ENCODE measurements around the gene FYN.

Gene FYN

GRCh38 chr6:111850295-111850937, 22.8 kb downstream of the FYN start:
- TF ChIP-seq POLR2A (IDR thresholded peaks at IDR 0.05; ENCODE audit: low read depth, low read length): no peak
- DNase-seq (ENCODE audit: insufficient read length, low spot score) (no peak), FAIRE-seq (no peak)

DNA sequence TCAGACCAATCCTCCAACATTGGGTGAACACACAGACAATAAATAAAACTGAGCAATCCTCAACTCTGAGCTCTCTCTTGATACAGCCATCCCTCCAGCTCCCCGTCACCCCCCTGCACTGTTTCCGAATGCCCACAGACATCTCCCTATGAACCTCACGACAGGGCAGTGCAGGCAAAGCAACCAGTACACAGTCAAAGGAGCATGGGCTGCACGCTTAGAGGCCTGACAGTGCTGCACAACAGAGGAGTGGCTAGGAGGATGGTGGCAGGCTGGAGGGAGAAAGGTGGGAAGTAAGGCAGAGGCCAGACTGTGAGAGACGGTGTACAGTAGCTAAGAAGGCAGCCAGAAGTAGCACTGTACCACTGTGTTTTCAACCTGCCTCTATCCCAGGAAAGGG, 24.0 kb downstream of the FYN start:
- FAIRE-seq (no peak), DNase-seq (ENCODE audit: insufficient read length, low spot score) (no peak)
- no peak for TF ChIP-seq POLR2A (IDR thresholded peaks at IDR 0.05; ENCODE audit: low read depth, low read length)

- no peak for TF ChIP-seq POLR2A (IDR thresholded peaks at IDR 0.05; ENCODE audit: low read depth, low read length)
- no peak for FAIRE-seq
- no peak for DNase-seq (ENCODE audit: insufficient read length, low spot score)
Observed at GRCh38 chr6:111848262-111848812, 24.9 kb downstream of the FYN start.

DNA sequence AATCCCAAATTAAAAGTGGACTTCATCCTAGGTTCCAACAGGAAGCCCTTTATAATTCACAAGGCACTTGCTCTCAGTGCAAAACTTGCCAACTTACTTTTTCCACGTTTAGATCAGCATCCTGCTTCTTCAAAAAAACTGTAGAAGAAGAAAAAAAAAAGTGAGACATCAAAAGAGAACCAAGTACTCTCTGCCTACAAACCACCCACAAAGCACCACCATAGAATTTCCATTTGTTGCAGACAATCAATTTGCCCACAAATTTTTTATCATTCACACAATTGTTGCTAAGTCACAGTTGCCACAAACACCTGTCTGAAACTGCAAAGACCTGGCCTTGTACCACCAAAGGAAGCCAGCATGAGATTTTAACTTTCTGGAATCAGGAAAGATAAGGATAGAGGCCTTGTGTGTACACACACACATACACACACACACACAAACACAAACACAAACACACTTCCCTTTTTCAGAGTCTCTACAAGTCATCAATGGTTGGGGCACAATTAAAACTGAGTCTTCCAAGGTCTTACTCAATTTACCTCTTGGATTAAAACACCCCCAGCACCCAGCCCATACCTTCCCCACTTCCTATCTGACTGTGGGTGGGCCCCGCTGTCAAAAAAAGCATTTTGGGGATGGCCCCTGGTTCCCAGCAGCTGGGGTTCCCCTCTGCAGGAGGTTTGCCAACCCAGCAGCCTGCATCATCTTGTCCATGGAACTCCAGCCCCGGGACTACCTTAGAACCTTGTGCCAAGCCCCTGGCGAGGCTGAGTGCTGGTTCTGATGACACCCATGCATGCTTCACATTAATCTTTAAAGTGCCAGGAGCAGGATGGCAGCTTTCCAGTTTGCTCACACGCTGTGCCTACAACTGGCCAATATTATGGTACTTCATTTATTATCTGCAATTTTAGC, 26.5 kb downstream of the FYN start:
- DNase-seq (ENCODE audit: insufficient read length, low spot score) (no peak), FAIRE-seq (no peak)
- TF ChIP-seq POLR2A (IDR thresholded peaks at IDR 0.05; ENCODE audit: low read depth, low read length): no peak

DNA sequence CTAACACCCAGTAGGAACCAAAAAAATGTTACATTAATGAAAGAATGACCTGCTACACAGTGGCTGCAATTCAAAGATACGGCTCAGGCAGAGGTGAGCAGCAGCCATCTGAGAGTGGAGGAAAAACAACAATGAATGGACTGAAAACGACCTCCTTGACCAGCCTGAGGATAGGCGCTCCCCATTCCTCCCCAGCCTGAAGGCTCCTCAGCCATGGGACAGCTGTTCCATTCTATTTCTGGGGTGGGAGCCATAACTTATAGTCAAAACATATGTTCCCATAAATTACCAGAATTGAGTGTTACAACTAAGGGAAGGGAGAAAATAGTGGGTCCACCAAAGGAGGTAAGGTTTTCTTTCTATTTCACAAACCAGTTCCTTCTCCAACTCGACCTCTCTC, 27.2 kb downstream of the FYN start:
- no peak for FAIRE-seq
- no peak for TF ChIP-seq POLR2A (IDR thresholded peaks at IDR 0.05; ENCODE audit: low read depth, low read length)
- DNase-seq (ENCODE audit: insufficient read length, low spot score): no peak

DNA sequence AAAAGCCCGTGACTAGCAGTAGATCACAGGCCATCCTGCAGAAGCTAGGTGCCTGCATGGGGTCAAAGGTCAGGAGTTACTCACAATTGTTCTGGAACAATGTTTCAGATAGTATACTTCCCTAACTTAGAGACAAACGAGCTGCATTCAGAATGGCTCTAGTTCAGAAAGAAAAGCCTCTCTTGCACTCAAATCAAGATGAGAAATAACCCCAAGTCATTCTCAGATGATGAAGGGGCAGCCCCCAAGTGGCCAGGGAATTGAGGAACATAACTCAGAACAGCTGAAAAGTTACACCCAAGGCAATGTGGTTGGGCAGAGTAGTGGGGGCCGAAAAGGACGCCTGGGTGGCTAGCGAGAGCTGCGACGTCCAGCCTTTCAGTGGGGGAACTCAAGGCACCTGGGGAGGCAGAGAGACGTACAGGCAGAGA, 27.8 kb downstream of the FYN start:
- DNase-seq (ENCODE audit: insufficient read length, low spot score) (no peak), FAIRE-seq (no peak)
- TF ChIP-seq POLR2A (IDR thresholded peaks at IDR 0.05; ENCODE audit: low read depth, low read length): no peak

GRCh38 chr6:111844921-111845320, 28.3 kb downstream of the FYN start:
- DNase-seq (ENCODE audit: insufficient read length, low spot score) (no peak), FAIRE-seq (no peak)
- TF ChIP-seq POLR2A (IDR thresholded peaks at IDR 0.05; ENCODE audit: low read depth, low read length): no peak

DNA sequence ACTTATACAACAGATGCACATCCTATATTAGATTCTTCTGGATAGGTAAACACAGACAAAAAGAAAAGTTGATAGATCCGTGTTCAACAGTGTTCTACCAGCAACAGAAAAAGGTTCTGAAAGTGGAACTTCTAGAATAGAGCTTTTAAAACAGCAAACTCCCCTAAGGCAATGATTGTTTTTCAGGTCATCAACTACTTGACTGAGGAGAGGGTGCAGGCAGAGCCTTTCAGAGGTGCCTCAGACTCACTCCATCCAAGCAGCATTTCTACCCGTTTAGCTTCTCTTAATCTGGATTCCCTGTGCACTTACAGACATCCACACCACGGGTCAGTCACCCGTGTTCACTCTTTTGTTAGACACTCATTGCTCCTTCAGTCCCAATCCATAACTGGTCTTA, 28.9 kb downstream of the FYN start:
- no peak for DNase-seq (ENCODE audit: insufficient read length, low spot score)
- TF ChIP-seq POLR2A (IDR thresholded peaks at IDR 0.05; ENCODE audit: low read depth, low read length): no peak
- FAIRE-seq: no peak

DNA sequence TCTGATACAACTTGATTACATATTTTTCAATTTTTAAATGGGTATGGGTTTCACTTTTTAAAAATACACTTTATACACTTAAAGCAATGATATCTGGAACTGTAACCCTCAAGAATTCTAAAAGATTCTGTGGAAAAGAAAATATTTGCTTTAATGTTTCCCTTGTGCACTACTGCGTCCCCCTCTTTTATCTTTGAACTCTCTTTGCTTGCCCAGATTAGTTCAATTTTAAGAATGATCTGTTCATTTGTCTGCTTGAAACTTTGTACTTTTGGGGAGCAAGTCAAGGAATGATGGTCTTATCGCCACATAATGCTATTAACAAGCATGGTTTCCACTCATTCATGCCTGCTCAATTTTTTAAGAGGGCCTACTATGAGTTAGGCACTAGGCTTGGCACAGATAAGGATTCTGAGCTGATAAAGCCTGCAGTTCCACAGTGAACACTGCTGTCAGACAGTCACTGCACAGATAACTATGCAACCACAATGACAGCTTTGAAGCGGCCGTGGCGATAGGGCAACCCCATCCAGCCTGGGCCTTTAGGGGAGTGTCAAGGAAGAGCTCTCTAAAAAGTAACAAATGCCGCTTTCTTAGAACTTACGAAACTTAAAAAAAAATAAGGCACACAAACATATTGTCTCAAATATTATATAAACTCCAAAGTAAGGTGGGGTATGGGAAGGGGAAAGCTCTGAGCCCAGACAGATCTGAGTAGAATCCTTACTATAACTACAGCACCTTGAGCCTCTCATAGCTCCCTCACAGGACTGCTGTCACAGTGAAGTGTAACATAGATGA, 29.7 kb downstream of the FYN start:
- FAIRE-seq: no peak

GRCh38 chr6:111842891-111843290, 30.4 kb downstream of the FYN start:
- FAIRE-seq (no peak), DNase-seq (ENCODE audit: insufficient read length, low spot score) (no peak)
- no peak for TF ChIP-seq POLR2A (IDR thresholded peaks at IDR 0.05; ENCODE audit: low read depth, low read length)

More for the DNA sequence above, 29.7 kb downstream of the FYN start:
- DNase-seq (ENCODE audit: insufficient read length, low spot score): no peak
- no peak for TF ChIP-seq POLR2A (IDR thresholded peaks at IDR 0.05; ENCODE audit: low read depth, low read length)

DNA sequence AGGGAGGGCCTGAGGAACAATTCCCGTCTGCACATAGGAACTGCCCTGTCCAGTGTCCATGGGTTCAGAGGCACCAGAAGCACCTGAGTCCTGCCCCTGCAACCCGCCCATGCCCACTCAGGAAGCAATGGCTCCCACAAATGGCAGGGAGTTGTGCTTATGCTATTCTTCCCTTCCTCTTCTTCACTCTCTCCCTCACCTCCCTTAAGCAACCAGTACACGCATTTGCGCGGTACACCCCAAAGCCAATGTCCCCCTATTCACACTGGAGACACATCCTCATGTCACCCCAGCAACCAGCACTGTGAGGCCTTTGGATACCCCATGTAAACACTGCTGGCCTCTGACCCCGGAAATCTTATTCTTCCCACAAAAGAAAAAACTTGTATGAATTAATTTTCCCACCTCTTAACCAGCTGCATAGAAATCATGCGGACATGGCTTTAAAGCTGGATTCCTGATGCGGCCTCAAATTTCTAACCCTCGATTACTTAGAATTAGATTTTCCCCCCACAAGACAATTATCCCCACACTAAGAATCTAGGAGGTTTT, 30.9 kb downstream of the FYN start:
- FAIRE-seq (no peak), DNase-seq (ENCODE audit: insufficient read length, low spot score) (no peak)
- no peak for TF ChIP-seq POLR2A (IDR thresholded peaks at IDR 0.05; ENCODE audit: low read depth, low read length)

GRCh38 chr6:111841822-111842221, 31.4 kb downstream of the FYN start:
- TF ChIP-seq POLR2A (IDR thresholded peaks at IDR 0.05; ENCODE audit: low read depth, low read length): no peak
- FAIRE-seq (no peak), DNase-seq (ENCODE audit: insufficient read length, low spot score) (no peak)

DNA sequence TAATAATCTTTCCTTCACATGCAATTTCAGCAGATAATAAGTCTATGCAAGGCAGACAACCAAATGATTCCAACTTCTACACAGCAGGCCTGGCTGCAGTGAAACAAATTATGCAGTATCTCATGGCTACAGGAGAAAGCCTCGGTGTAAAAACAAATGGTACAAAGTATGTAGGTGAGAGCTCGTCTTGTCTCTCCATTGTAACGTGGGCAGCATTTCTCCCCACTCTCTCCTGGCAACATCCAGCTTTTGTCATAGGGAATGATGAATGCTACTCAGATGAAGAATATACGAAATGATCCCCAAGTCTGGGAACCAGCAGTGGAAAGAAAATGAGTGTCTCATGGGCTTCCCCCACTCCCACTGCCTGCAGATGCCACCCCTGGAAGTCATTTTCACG, 32.4 kb downstream of the FYN start:
- DNase-seq (ENCODE audit: insufficient read length, low spot score) (no peak), FAIRE-seq (no peak)
- TF ChIP-seq POLR2A (IDR thresholded peaks at IDR 0.05; ENCODE audit: low read depth, low read length): no peak
